Left lung (tissue), 10 donors: ENCODE measurements around the gene NFIX. TPM values are rescaled to one million over a fixed set of nuclear protein-coding genes. Genes with fewer than 3 reads are reported as not detected.

Experiments used
- ATAC-seq: fragments of 200-7000 bp; cut with Tn5 transposase; one replicate; pipeline ENCODE4 v1.9.1; 2020; ENCODE audit warnings: moderate library complexity
- DNase-seq, 4 donors: peaks; one replicate each; pipeline ENCODE4 v3.0.0-alpha.2; 2013 to 2020
- H3K27ac ChIP-seq, 2 donors: fragments of 200-600 bp; sonication (generic) in 1 of 2; one replicate each; pipeline versions ENCODE4 v1.5.0 to v1.8.0; 2020 to 2021
- H3K27me3 ChIP-seq, 2 donors: fragments of 200-600 bp; sonication (generic) in 1 of 2; one replicate each; pipeline versions ENCODE4 v1.5.0 to v1.8.0; 2020 to 2021
- H3K36me3 ChIP-seq, 2 donors: fragments of 200-600 bp; sonication (generic) in 1 of 2; one replicate each; pipeline versions ENCODE4 v1.5.0 to v1.8.0; 2020 to 2021
- H3K4me1 ChIP-seq, 2 donors: fragments of 200-600 bp; one replicate each; pipeline ENCODE4 v1.8.0; 2021
- H3K4me3 ChIP-seq, 2 donors: fragments of 200-600 bp; sonication (generic) in 1 of 2; one replicate each; pipeline versions ENCODE4 v1.5.0 to v1.8.0; 2020 to 2021; ENCODE audit warnings: mild to moderate bottlenecking in 1 of 2
- H3K9me3 ChIP-seq, 2 donors: fragments of 200-600 bp; sonication (generic) in 1 of 2; one replicate each; pipeline versions ENCODE4 v1.5.0 to v1.8.0; 2020 to 2021
- intact Hi-C, 2 donors: fragments of 100-400 bp; cut with DNase I; formaldehyde crosslinking; loops; one replicate each; pipeline versions ENCODE4 v1.11.2 to v1.14.2; 2022
- polyA plus RNA-seq, 6 donors: library from polyadenylated mRNA; unstranded; fragments of 120-200 nt; gene quantifications; one replicate each; pipeline ENCODE4 v1.2.1, GENCODE V29; 2013; ENCODE audit not compliant: insufficient read length in 6 of 6
- total RNA-seq, 2 donors: library from RNA; stranded (reverse); fragmentation: NEBNext Ultra II Directional; extraction: Animal tissue kit (Norgen Biotek cat#: 25700); gene quantifications; one replicate each; pipeline ENCODE4 v1.2.1, GENCODE V29; 2021
- TF ChIP-seq, protein P1 (sequence below), 2 donors: fragments of 200-600 bp; sonication (generic) in 1 of 2; IDR thresholded peaks; one replicate each; pipeline versions ENCODE4 v1.5.0 to v1.8.0; 2021; ENCODE audit warnings: antibody characterized with exemption in 2 of 2
- donor health status: DM: no; HTN: yes; CAD: no.
- donor health status: DM: no; HTN: no; CAD: no.

NFIX gene
- total and polyA plus RNA-seq, 8 donors: 92.6 to 237 (median 123) TPM

DNA sequence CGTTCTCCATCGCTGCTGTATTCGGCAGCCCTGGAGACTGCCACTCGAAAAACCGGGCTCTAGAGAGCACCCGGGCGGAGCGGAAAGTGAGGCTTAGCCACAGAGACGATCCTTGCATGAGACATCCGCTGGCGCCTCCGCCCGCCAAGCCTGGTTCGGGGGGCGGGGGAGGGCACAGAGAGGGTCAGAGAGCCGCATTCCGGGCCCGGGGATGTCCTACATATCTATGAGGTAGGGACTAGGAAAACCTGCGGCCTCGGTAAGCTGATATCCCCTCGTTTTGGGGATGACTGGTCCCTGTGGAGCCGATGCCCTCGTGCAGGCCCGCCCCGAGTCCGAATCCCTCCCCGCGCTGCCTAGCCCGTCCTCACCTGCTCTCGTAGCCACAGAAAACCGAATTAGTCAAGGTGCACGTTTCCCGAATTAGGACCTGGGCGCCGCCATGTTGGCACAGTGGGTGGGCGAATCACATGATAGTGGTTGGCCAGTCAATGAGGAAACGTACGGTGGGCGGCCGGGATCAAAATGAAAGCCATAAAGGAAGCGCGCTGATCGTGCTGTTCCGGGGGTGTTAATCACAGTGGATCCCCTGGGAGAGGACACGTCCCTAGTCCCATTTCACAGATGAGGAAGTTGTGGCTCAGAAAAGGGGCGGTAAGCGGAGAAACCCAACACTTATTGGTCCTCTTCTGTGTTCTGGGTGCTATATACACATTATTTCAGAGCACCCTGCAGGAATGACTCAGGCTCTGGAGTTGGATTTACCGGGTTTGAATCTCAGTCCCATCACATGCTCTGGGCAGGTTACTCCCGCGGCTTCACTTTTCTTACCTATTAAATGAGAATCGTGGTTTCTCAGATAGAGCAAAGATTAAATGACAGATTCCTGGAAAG lies 121.3 kb downstream of the NFIX start, which contains the start of gene TRMT1:
Gene TRMT1, minus strand, starts transcription at position 459 of the 894 bp plus-strand sequence. Its CDS starts 341 bp downstream, at position 118.
- intact Hi-C loops: no loop called here
- Histone ChIP-seq H3K4me1 (peaks cover 22 to 48% of the 10 kb centered on the region in 2 donors), H3K36me3 (peaks cover 0 to 27% of the 10 kb centered on the region in 2 donors), H3K4me3 (peak within 1 kb of the TSS; percentile 93 to 95), H3K9me3 (no peaks in the 10 kb centered on the region), H3K27me3 (no peaks in the 10 kb centered on the region), H3K27ac (peak within 1 kb of the TSS; percentile 67 to 84)
- DNase-seq: peak; percentile 89 to 92 (median 91)
- ATAC-seq: peak; percentile 78
- TF ChIP-seq, protein P1, sequence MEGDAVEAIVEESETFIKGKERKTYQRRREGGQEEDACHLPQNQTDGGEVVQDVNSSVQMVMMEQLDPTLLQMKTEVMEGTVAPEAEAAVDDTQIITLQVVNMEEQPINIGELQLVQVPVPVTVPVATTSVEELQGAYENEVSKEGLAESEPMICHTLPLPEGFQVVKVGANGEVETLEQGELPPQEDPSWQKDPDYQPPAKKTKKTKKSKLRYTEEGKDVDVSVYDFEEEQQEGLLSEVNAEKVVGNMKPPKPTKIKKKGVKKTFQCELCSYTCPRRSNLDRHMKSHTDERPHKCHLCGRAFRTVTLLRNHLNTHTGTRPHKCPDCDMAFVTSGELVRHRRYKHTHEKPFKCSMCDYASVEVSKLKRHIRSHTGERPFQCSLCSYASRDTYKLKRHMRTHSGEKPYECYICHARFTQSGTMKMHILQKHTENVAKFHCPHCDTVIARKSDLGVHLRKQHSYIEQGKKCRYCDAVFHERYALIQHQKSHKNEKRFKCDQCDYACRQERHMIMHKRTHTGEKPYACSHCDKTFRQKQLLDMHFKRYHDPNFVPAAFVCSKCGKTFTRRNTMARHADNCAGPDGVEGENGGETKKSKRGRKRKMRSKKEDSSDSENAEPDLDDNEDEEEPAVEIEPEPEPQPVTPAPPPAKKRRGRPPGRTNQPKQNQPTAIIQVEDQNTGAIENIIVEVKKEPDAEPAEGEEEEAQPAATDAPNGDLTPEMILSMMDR (IDR thresholded peaks at IDR 0.05): no peak

DNA sequence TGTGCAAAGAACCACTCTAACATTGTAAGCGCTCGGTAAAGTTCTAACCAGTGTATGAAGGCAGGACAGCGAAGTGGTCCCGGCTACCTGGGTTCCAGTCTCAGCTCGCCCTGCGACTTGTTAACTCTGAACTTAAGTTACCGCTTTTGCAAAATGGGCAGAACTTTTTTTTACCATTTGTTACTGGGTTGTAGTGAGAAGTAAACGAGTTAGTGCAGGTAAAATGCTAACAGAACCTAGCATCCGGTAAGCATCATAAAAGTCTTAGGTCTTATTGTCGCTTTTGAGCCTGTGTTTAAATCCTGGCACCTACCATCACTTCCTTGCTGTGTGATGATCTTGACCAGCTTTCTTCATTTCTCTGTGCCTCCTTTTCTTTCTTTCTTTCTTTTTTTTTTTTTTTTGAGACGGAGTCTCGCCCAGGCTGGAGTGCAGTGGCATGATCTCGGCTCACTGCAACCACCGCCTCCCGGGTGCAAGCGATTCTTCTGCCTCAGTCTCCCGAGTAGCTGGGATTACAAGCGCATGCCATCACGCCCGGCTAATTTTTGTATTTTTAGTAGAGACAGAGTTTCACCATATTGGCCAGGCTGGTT lies 122.0 kb downstream of the NFIX start:
- Histone ChIP-seq H3K9me3 (no peaks in the 10 kb centered on the region), H3K36me3 (peaks cover 0 to 33% of the 10 kb centered on the region in 2 donors), H3K4me1 (peaks cover 22 to 48% of the 10 kb centered on the region in 2 donors), H3K4me3 (peak overlapping the region; percentile 93 to 95), H3K27me3 (no peaks in the 10 kb centered on the region), H3K27ac (peak overlapping the region; percentile 67 to 84)
- ATAC-seq: peak; percentile 15
- TF ChIP-seq, protein P1 (IDR thresholded peaks at IDR 0.05): no peak
- DNase-seq: no peak
- intact Hi-C loops: no loop called here

DNA sequence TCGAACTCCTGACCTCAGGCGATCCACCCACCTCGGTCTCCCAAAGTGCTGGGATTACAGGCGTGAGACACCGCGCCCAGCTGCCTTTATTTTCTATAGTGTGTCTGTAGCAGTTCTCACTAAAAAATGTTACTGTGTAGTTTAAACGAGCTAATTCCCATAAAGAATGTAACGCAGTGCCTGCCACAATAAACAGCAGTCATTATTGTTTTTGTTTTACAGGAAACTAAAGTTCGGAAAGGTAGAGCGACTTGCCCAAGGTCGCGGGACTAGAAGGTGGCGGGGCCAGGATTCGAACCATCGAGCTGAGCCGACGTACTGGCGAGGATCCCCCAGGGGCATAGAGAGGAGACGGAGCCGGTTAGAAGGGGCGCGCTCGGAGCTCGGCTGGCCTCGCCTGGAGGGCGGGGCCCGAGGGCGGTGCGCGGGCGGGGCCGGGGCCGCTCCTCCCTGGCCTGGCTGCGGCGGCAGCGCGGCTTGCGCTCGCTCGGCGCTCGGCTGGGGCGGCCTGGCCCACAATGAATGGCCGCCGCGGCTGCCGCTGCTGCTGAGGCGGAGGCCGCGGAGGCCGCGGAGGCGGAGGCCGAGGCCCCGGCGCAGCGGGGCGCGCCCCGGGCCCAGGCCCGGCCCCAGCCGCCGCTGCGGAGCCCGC lies 122.6 kb downstream of the NFIX start, which contains the start of gene NACC1:
Gene NACC1, plus strand, starts transcription at position 493 of the 652 bp plus-strand sequence. CDS start 16,944 bp downstream, outside the sequence.
- Histone ChIP-seq H3K4me1 (peaks cover 22 to 48% of the 10 kb centered on the region in 2 donors), H3K4me3 (peak within 1 kb of the TSS; percentile 93 to 95), H3K27me3 (no peaks in the 10 kb centered on the region), H3K27ac (peak within 1 kb of the TSS; percentile 67 to 84), H3K36me3 (peaks cover 0 to 27% of the 10 kb centered on the region in 2 donors), H3K9me3 (no peaks in the 10 kb centered on the region)
- intact Hi-C loops: no loop called here
- TF ChIP-seq, protein P1 (IDR thresholded peaks at IDR 0.05): no peak
- ATAC-seq (peak; percentile 93), DNase-seq (peak; percentile 78 to 99 (median 90))

DNA sequence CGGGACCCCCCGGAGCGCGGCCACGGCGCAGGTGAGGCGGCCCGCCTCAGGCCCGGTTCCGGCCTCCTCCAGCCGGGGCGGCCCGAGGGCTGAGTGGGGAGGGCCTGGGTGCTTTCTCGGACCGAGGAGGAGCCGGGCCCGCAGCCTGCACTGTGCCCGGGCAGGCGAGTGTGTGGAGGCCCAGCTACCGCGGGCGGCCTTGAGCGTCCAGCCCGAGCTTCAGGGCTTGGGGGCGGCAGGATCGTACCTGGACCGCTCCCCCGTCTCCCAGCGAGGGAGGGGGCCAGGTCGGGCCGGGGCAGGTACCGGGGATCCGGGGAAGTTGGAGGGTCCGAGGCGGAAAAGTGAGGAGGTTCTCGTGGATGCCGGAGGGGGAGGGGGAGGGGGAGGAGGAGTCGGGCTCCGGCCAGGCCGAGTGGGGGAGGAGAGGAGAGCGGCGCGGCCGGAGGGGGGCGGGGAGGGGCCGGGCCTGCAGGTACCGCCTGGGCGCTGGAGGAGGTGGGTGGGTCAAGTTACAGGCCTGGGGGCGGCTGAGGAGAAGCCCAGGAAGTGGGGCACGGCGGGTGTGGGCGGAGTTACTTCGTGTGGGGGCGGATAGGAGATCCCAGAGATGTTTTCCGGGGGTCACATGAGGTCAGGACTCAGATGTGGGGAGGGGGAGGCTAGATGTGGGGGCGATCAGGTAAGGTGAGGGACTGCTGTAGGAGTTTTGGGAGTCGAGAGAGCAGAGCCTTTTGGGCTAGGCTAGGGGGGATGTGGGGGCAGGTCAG lies 123.3 kb downstream of the NFIX start:
- TF ChIP-seq, protein P1 (IDR thresholded peaks at IDR 0.05): no peak

More for the DNA sequence above, 123.3 kb downstream of the NFIX start:
- peak in 2 of 4 donors; percentile 81 to 89 for DNase-seq
- Histone ChIP-seq H3K36me3 (peaks cover 0 to 23% of the 10 kb centered on the region in 2 donors), H3K27me3 (no peaks in the 10 kb centered on the region), H3K4me3 (peak overlapping the region; percentile 75 to 88), H3K27ac (peak overlapping the region in 1 of 2 donors; percentile 74), H3K4me1 (peaks cover 22 to 48% of the 10 kb centered on the region in 2 donors), H3K9me3 (no peaks in the 10 kb centered on the region)
- ATAC-seq: peak; percentile 47
- intact Hi-C loops: no loop called here
